ENCODE results near the gene HS6ST1.
"Not testable (repeated sequence)": the region's sequence is repeated elsewhere in the genome, so short reads cannot be mapped to it uniquely, and the experiment has no call there.

- not testable (repeated sequence) for TF ChIP-seq CTCF (conservative IDR thresholded peaks at IDR 0.05; ENCODE audit: low read length); EZH2phosphoT487 (IDR thresholded peaks at IDR 0.05; ENCODE audit: borderline replicate concordance, low read depth, low read length)
These were observed 66.6 kb downstream of the HS6ST1 start for GRCh38 chr2:128252086-128252485.
